ENCODE measurements around the gene SLX4.

The SLX4 gene

GRCh38 chr16:3546986-3547682, 64.3 kb downstream of the SLX4 start:
- no peak for TF ChIP-seq CTCF (IDR thresholded peaks at IDR 0.05; ENCODE audit: extremely low read depth, missing control alignments)
- no peak for DNase-seq (ENCODE audit: low spot score)

- TF ChIP-seq CTCF (IDR thresholded peaks at IDR 0.05; ENCODE audit: extremely low read depth, missing control alignments), result no peak
- no peak for DNase-seq (ENCODE audit: low spot score)
Measured at GRCh38 chr16:3542601-3543373, 68.6 kb downstream of the SLX4 start.

GRCh38 chr16:3541527-3542155, 69.8 kb downstream of the SLX4 start:
- no peak for DNase-seq (ENCODE audit: low spot score)
- TF ChIP-seq CTCF (IDR thresholded peaks at IDR 0.05; ENCODE audit: extremely low read depth, missing control alignments), result no peak

DNA sequence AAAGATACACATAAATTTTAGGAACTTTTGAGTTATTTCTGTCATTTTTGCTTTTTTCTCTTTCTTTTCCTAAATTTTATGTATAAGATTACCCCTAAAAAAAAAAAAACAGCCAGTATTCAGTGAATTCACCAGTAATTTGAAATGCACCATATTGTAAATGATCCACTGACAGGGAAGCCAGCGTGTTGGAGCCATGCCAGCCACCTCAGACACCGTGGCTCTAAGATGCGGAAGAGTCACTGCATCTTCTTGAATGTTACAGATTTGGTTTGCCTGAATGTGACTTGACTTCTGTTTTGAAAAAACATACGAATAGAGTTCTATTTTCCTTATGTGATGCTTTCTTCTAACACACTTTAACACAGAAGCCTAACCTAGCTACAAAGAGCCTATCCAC, 73.2 kb downstream of the SLX4 start:
- DNase-seq (ENCODE audit: low spot score), result no peak
- TF ChIP-seq CTCF (IDR thresholded peaks at IDR 0.05; ENCODE audit: extremely low read depth, missing control alignments), result no peak

DNA sequence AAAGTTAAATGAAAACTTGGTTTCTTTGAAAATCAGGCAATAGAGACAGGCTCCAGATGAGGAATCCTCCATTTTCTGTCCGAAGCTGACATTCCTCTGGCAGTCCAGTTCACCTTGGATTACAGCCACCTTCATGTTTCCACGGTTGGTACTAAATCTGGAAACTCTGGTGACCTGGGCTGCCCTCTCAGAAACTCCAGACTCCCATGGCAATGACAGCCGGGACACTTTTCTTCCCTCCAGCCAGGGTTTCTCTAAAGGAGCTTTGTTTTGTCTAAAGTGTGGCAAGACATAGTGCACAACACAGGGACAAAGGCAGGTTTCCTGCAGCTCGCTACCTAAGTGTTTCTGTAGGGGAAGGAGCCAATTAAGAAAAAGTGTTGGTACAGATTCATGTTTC, 74.6 kb downstream of the SLX4 start:
- no peak for TF ChIP-seq CTCF (IDR thresholded peaks at IDR 0.05; ENCODE audit: extremely low read depth, missing control alignments)
- DNase-seq (ENCODE audit: low spot score), result no peak

GRCh38 chr16:3536271-3536731, 75.1 kb downstream of the SLX4 start:
- no peak for TF ChIP-seq CTCF (IDR thresholded peaks at IDR 0.05; ENCODE audit: extremely low read depth, missing control alignments)
- DNase-seq (ENCODE audit: low spot score), result no peak

GRCh38 chr16:3534126-3534525, 77.3 kb downstream of the SLX4 start:
- no peak for DNase-seq (ENCODE audit: low spot score)
- no peak for TF ChIP-seq CTCF (IDR thresholded peaks at IDR 0.05; ENCODE audit: extremely low read depth, missing control alignments)

Measured in GM20000 (cell line).